Ishikawa (cell line): ENCODE data around the gene GLIS2.

Source experiments
- CEBPB ChIP-seq: IDR thresholded peaks from 2 replicates; pipeline ENCODE4 v1.6.1; 2012
- EGR1 ChIP-seq: IDR thresholded peaks from 2 replicates; pipeline ENCODE4 v1.6.1; 2012
- EP300 ChIP-seq: IDR thresholded peaks from 2 replicates; pipeline ENCODE4 v1.6.1; 2012; ENCODE audit warnings: borderline replicate concordance
- FOXM1 ChIP-seq: IDR thresholded peaks from 2 replicates; pipeline ENCODE4 v1.6.1; 2012; ENCODE audit warnings: low read depth, borderline replicate concordance
- MAX ChIP-seq: IDR thresholded peaks from 2 replicates; pipeline ENCODE4 v1.6.1; 2012
- RAD21 ChIP-seq: IDR thresholded peaks from 2 replicates; pipeline ENCODE4 v1.6.1; 2012; ENCODE audit warnings: low read depth
- REST ChIP-seq: IDR thresholded peaks from 2 replicates; pipeline ENCODE4 v1.6.1; 2012; ENCODE audit warnings: low read depth, mild to moderate bottlenecking
- TAF1 ChIP-seq: IDR thresholded peaks from 2 replicates; pipeline ENCODE4 v1.6.1; 2012; ENCODE audit warnings: low read depth, mild to moderate bottlenecking
- TCF12 ChIP-seq: IDR thresholded peaks from 2 replicates; pipeline ENCODE4 v1.6.1; 2012; ENCODE audit warnings: low read depth
- TEAD4 ChIP-seq: IDR thresholded peaks from 2 replicates; pipeline ENCODE4 v1.6.1; 2012
- YY1 ChIP-seq: IDR thresholded peaks from 2 replicates; pipeline ENCODE4 v1.6.1; 2012; ENCODE audit warnings: low read depth
- ZBTB7A ChIP-seq: IDR thresholded peaks from 2 replicates; pipeline ENCODE4 v1.6.1; 2012; ENCODE audit warnings: low read depth

- TF ChIP-seq TAF1 = no peak
- no peak for TF ChIP-seq EP300
- no peak for TF ChIP-seq MAX
- no peak for TF ChIP-seq REST
- TF ChIP-seq RAD21 = no peak
- no peak for TF ChIP-seq TEAD4
- TF ChIP-seq EGR1 = no peak
- no peak for TF ChIP-seq CEBPB
- TF ChIP-seq YY1 = no peak
- TF ChIP-seq FOXM1 = no peak
- no peak for TF ChIP-seq TCF12
- no peak for TF ChIP-seq ZBTB7A
These were observed 48.5 kb downstream of the GLIS2 start for GRCh38 chr16:4364196-4365013.
